A172 (cell line): ENCODE data around the gene NDUFAF4. TPM values are rescaled to one million over a fixed set of nuclear protein-coding genes. Genes with fewer than 3 reads are reported as not detected.
A peak's percentile ranks its signal among the peaks of the same experiment; 100 is the strongest.

Experiments used
- DNase-seq: peaks from one replicate; pipeline ENCODE4 v3.0.0-alpha.2; 2015; ENCODE audit warnings: low spot score
- total RNA-seq: library from RNA; depleted of rRNA; stranded (reverse); fragments of >200 nt; shearing (Covaris generic); gene quantifications from 2 replicates; pipeline ENCODE4 v1.2.3, GENCODE V29; 2014; rRNA removed

The NDUFAF4 gene
- 37.6 and 66.7 TPM in 2 replicates for total RNA-seq

DNA sequence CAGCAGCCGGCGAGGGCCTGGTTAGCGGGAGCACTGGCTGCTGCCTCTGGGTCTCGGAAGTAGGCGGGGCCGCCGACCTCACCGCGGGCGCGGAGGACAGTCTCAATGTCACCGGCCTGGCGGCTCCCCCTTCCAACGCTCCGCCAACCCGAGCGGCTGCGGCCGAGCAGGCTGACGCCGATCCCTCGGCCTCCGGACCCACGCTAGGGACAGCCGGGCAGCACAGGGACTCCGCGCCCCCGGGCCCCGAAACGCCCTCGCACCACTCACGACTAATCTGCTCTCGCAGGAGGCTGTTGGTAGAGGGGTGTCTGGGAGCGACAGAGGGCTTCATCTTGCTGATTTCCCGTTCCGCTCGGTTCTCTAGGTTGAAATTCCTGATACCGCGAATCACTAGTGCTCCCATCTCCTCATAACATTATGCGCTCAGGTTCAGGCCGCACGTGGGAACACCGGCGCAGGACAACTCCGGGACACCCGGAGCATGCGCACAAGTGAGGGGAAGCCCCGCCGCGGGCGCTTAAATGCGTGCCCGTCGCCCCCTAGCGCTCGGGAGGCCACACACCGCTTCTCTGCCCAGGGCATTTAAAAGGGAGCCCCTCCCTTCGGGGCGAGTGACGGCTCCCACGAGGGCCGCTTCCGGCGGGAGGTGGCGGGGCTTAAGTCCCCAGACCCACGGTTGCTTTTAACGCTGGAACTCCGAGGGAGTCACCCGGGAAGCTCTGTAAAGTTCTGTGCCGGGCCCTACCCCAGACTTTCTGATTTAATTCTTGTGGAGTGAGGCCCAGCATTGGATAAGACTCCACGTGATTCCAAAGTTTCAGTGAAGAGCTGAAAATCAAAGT is at the start of gene NDUFAF4:
Gene NDUFAF4, minus strand, starts transcription at position 496 of the 845 bp plus-strand sequence. Its CDS starts 90 bp downstream, at position 406.
- peak; percentile 85 for DNase-seq

DNA sequence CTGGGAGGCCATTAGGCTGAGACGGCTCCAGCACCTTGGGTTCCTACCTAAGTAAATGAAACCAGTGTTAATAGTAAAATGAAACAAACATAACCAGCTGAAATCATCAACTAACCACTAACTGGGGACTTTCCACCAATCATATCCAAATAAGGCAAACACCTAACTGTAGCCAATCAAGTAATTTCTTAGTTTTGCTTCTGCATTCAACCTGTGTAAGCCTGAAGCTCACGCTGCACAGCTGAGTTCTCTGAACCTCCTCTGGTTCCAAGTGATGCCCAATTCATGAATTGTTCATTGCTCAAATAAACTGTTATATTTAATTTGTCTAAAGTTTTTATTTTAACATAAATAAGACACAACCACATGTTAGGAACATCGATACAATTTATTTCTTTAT is 49.4 kb upstream of the NDUFAF4 start:
- no peak for DNase-seq

DNA sequence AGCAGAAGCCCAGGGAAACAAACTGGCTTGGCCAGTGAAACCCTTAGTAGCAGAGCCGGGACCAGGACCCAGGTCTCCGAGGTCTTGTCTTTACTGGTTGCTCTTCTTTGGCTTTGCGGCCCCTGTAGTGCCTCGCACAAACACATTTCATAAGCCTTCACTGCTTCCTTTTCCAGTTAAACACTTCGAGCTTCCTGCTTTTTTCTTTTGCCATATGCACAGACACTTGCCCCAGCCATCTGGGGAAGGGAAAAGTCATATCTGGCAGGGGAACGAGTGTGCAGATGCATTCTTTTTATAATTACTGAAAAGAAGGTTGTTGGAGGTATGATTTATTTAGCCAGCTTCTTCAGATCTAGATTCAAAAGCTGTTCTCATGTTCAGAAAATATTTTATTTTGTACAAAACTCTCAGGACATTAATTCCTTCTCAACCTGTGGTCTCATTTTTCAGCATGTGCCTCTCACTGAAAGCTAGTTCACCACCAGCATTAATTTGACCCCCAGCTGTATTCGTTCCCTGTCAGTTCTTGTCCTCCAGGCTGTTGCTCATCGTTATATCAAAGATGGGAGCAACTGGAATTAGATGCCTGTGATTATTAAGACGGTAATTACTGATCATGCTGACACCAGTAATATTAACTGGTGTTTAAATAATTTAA is 46.0 kb upstream of the NDUFAF4 start:
- no peak for DNase-seq

DNA sequence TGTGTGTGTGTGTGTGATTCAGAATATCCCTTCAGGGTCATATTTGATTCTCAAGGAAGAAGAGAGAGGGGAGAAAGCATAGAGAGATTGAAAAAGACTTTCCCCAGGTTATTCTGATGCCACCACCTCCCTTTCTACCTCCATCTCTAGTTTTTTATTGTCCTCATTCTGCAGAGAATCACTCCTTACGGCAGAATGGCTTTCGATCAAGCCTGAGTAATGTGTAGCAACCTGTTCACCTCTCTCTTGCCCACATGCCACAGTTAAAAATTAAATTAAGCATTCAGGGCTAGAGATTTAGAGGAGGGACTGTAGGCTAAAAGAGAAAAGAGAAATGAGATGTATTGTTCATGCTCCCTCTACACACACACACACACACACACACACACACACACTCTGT is 45.0 kb upstream of the NDUFAF4 start:
- no peak for DNase-seq

DNA sequence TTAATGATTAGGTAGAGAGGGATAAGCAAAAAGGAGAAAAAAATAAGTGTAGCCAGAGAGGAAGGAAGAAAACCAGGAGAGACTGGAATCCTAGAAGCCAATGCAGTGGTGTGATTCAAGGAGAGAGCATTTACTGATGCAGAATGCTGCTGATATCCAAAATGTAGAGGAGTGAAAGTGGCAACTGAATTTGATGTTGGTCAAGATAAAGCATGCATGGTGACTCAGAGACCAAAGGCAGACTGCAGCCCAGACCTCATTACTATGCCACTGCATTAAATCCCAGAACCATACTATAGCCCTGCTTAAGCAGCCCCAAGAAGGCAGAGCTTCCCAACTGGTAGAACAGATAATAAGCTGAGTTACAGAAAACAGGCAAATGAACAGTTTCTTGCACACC is 42.6 kb upstream of the NDUFAF4 start:
- DNase-seq: no peak

DNA sequence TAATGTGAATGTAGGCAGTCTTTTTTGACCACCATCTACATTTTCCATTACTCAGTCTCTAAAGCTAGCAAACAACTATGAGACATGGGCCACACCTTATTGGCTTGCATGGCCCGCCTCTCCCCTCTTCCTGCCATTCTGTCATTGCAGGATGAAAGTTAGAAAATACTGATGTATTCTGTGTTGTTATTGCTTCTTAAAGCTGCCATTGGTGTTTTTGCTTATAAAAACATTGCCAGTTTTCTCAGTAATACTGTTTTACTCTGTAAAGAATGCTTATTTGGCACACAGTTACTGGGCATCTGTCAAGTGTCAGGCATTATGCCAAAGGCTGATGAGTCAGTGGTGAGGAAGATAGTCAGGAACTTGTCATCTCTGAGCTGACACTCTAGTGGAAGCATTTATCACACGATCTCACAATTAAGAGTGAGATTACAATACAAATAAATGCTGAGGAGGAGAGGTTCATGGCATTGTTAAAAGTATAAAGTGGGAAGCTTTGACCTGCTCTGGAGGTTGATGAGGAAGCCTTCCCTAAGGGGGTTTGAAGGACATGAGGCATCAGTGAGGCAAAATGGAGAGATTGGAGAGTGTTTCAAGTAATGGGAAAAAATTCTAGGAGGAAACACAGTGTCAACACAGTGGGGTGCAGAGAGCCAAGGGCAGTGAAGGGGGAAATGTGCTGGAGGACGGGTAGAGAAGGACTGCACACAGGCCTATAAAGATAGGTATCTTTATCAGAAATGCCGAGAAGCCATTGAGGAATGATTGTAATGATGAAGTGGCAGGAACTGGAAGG is 41.5 kb upstream of the NDUFAF4 start:
- DNase-seq: peak; percentile 69

DNA sequence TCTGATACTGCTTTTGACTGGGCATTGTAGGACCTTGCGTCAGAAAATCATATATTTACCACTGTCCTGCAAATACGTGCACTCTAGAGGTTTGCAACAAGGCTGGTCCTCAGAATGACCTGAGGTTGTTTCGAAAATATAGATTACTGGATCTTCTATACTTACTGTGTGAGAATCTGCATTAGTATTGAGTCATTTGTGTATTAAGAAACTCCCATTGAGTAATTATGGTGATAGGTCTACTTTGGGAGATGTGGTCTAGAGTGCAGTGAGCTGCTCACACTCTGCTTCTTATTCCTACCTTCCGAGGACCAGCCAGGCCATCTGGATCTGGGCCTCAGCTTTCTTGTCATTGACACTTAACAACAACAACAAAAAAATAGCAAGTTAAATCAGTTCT is 36.4 kb upstream of the NDUFAF4 start:
- DNase-seq: no peak

DNA sequence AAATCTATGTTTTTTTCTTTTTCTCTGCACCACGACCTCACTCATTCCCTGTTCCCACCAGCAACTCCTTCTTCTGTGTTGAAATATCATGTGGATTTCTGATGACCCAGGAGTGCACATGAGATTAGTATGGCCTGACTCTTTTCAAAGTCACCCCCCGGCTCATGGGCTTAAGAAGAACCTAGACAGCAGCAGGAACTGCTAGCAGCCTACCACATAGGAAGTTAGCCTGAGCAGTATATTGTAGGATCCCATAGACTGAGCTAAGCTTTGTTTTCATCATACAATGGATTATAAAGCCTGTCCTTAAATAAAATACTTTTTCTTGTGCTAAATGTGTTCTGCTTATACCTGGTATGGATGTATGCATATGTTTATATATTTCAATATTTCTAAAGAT is 33.5 kb upstream of the NDUFAF4 start:
- no peak for DNase-seq

DNA sequence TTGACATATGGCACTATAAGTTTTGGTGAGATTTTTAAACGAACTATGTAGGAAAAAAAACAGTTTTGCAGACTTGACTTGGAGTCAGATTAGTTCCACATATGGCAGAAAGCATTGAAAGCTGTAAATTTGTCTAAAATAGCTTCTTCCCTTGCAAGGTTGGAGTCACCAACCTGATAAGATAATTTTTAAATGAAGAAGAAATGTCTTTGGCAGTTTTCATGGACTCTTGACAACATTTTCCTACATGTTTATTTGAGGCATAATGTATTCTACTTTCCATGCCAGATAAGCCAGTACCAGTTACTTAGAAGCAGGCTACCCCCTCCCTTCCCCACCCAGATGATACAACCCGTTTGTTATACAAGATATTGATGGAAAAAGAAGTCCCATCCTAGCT is 32.0 kb upstream of the NDUFAF4 start:
- DNase-seq: no peak

DNA sequence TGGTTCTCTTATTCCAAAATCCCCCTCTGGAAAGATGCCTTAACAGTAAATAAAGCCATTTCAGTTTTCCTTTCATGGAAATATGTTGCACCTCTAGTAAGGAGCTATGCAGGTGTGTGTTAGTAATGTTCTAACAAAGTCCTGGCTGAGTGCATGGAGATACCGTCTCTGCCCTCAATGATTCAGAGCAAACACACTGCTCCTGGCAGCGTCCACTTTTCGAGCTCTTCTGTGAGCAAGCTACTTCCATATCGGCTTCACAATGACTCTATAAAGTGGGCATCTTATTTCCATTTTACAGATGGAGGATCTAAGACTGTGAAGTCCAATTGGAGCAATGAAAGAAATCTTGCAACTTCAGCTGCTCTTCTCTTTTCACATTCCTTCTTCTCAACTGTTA is 30.0 kb upstream of the NDUFAF4 start:
- DNase-seq: no peak

DNA sequence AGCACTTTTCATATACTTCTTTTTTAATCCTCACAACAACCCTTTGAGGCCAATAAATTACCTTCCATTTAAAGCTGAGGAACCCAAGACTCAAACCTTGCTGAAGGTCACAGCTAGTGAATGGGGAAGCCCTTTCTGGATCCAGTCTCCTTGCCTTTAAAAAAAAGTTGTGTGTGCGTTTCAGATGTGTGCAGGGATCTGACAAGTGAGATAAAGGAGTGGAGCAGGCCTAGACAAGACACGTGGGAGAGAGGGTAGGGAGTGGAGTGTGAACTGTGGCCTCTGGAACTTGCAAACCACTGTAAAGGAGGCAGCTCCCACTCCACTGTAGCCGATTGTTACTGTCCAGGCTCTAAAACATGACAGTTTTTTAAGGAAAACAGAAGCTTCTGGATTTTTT is 28.7 kb upstream of the NDUFAF4 start:
- no peak for DNase-seq

DNA sequence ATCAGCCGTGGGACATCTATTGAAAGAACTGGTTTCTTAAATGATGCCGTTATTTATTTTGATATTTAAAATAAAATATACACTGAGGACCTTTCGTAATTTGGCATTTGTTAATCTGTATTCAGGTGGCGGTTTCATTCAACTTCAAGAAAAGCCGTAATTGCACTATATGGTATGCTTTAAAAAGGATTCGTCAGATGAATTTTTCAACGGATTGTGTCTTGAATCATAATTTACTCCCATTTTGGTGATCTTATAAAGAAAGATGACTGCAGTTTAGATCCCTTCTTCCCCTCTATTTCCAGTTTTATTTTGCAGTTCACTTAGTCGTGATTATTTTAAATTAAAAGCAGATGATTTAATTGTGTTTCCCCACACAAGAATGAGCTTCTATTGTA is 27.6 kb upstream of the NDUFAF4 start:
- DNase-seq: no peak

DNA sequence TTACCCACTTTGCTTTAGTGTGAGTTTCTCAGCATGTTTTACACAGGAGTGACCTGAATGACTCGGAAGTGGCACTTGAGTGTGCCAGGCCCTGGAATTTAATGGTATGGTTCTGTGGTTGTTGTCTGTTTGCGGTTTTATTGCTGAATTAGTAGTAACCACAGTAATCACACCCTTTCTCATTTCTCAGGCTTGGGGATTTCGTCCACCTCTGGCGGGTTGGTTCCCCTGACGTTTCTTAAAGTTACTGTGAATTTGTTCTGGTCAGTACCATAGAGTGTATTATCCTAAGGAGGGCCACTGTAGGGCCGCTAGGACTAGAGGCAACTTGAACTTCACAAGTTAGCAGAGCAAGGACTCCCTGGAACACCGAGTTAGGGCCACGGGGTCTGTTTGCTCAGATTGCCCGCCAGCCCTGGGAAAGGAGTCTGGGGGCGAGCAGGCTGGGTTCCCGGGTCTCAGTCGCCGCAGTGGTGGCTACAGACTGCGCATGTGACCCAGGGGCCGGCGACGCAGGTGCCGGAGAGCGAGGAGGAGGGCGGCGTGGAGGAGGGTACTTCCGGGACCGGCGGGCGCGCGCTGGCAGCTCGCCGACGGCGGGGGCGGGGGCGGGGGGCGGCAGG is 26.3 kb upstream of the NDUFAF4 start:
- DNase-seq: no peak

DNA sequence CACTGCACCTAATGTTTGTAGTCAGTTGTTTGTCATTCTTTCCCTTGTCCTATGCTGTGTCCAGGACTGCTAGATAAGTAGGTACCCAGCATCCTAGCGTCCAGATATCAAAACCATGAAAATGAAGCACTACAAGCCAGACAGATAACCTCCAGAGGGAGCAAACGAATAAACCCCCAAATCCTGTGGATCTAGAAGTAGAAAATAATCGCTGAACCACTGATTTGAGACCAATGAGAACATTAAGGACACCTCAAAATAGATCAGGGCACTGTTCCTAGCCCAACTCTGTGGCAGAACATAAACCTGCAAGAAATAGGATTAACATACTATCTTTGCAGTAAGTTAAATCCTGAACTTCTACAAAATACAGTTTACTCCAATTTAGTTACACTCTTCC is 25.7 kb upstream of the NDUFAF4 start:
- no peak for DNase-seq

DNA sequence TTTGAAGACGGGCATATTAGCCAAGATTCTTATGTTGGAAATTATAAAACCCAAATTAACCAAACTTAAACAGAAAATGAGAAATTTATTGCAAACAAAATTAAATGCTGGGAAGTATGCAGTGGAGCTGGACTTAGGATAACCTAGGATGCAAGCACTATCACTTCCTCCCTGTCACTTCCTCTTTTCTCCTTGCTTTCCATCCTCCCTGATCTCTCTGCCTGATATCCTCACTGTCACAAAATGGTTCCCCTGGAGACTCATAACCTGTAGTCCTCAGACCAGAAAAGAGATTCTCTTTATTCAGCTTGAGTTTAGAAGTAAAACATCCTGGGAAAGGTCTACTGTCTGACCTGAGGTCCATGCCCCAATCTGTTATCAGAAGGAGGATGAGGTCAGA is 19.4 kb upstream of the NDUFAF4 start:
- DNase-seq: no peak

DNA sequence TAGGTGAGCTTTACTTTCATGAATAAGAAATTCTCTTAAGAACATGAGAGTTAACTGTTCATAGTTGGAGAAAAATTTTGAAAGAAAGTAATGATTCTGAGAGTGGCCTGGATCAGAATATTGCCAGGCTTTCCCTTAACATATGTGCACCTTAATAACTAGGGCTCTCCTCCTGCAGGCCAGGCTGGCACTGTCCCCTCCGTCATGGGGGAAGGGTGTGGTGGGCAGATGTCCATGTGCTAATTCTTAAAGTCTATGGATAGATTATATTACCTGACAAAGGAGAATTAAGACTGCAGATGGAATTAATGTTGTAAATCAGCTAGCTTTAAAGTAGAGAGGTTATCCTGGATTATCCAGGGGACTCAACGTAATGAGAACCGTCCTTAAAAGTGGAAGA is 15.9 kb upstream of the NDUFAF4 start:
- DNase-seq: no peak

DNA sequence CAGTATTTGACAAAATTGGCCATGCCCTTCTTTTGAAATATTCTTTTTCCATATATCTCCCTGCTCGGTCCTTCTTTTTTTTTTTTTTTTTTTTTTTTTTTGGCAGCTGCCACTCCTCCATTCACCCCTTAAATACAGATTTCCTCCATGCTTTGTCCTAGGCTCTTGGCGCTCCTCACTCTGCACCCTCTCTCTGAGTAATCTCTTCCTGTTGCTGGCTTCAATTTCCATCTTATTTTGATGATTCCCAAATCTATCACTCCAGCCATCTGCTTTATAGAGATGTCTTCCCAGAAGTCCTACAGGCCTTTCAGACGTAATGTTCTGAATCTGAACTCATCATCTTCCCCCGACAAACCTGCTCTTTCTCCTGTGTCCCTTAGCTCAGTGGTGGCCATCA is 14.1 kb upstream of the NDUFAF4 start:
- DNase-seq: no peak

DNA sequence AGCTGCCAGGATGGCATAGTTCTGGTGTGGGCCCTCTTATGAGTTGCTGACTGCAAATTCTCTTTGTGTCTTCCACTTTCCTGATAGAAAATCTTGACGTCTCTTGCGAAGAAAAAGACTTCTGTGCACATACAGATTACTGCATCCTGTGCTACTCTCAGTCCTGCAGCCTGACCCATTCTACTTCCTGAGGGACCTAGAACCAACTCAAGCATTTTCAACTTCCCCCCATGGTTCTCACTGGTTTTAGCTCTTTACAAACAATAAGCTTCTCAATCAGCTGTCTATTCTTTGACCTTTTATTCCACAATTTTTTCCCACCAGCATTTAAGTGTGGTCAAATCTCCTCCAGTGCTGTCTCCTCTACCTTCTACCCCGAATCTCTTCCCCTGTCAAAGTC is 13.5 kb upstream of the NDUFAF4 start:
- no peak for DNase-seq

DNA sequence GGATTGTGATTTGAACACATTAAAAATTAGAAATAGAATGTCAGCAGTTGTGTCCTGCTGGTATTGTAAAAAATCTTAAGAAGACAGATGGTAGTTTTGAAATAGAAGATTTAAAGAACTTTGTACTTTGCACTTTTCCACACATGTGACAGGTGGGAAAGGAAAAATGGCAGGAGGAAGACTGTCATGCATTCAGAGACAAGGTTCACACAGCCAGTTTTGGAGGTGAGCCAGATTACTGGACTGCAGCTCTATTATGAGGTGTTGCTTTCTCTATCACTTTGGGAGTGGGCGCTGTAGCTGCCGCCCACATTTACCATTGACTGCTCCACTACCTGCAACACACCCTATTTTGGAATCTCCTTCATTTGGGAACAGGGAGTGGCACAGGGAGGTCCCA is 12.1 kb upstream of the NDUFAF4 start:
- no peak for DNase-seq

DNA sequence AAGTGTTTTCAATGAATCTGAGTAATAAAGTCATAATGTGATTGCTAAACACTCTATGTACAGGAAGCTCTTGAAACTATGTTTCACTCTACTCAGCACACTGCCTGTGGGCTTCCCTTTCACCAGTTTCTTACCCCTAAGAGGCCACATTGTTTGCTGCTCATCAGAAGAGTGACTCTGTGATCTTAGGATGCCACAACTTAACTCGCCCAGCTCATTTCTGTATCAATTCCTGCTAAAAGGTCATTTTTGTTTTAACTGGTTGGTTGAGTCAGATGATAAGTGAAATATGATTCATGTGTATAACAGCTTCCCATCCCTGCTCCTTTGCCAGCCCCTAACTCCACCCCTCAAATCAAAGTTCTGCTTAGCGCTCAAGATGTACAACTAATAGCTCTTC is 9.8 kb upstream of the NDUFAF4 start:
- DNase-seq: no peak

DNA sequence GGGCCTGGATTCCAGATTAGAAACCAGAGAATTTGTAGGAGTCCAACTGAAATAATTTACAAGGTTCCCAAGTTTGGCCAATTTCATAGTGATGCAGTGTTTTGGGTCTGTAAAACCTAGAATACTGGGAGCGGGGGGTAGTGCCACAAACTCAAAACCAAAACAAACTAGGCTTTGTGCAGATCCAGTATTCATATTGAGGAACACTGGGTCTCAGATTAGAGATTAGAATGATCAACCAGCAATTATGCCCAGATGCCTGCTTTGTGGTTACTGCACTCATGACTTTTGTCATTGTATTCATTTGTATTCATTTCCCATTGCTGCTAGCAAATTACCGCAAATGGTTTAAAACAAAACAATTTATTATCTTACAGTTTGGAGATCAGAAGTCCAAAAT is 3.2 kb upstream of the NDUFAF4 start:
- DNase-seq: no peak

DNA sequence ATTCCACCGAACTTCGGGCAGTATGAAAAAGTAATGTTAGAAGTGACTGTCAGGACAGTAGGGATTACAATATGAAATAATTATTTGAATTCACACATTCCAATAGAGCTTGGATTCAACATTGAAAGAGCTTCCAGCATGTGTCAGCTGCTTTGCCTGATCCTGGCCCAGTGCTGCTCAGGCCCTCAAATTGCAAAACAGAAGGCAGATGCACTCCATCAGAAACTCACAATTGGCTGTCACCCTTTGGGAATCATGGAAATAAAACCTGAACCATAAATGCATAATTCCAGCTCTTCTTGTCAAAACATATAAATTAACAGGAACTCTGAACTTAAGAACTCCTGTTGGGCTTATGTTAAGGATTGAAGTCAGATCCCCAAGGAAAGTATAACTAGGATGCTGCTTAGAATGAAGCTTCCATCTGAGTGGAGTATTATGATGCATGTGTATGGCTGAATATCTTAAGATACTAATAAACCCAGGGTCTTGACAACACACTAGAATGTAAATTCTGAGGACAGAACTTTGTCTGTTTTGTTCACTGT is 1.8 kb upstream of the NDUFAF4 start:
- no peak for DNase-seq
